Chondrocyte (in vitro differentiated cells): Measurements from ENCODE around the gene PIK3CD. TPM values are rescaled to one million over a fixed set of nuclear protein-coding genes. Genes with fewer than 3 reads are reported as not detected.

Experiments
- DNase-seq: peaks from one replicate; pipeline ENCODE4 v3.0.0; 2021; ENCODE audit warnings: mixed read lengths, low spot score
- H3K27ac Mint-ChIP-seq: one replicate; pipeline ENCODE4 v1.8.0; 2021; ENCODE audit warnings: mild to moderate bottlenecking, moderate library complexity, mixed read lengths; ENCODE audit not compliant: unreplicated experiment
- H3K27me3 Mint-ChIP-seq: 2 replicates; pipeline ENCODE4 v1.8.0; 2021; ENCODE audit warnings: low read depth, mixed read lengths
- H3K36me3 Mint-ChIP-seq: 2 replicates; pipeline ENCODE4 v1.8.0; 2021; ENCODE audit warnings: low read depth, mixed read lengths
- H3K4me1 Mint-ChIP-seq: 2 replicates; pipeline ENCODE4 v1.8.0; 2021; ENCODE audit warnings: low read depth, mild to moderate bottlenecking, mixed read lengths
- H3K4me3 Mint-ChIP-seq: one replicate; pipeline ENCODE4 v1.8.0; 2021; ENCODE audit warnings: mild to moderate bottlenecking, moderate library complexity, mixed read lengths; ENCODE audit not compliant: unreplicated experiment
- H3K9me3 Mint-ChIP-seq: 2 replicates; pipeline ENCODE4 v1.8.0; 2021; ENCODE audit warnings: low read depth, mixed read lengths
- total RNA-seq: library from RNA; stranded (reverse); gene quantifications from 3 replicates; pipeline ENCODE4 v1.2.1, GENCODE V29; 2021
- TF ChIP-seq, protein P1 (sequence below): fragments of 200-600 bp; sonication (generic); IDR thresholded peaks from 2 replicates; pipeline ENCODE4 v1.5.0; 2021; ENCODE audit warnings: antibody characterized with exemption, mild to moderate bottlenecking, moderate library complexity

PIK3CD gene
- total RNA-seq, 1 donor from 2014 or later, result 4.3 TPM

DNA sequence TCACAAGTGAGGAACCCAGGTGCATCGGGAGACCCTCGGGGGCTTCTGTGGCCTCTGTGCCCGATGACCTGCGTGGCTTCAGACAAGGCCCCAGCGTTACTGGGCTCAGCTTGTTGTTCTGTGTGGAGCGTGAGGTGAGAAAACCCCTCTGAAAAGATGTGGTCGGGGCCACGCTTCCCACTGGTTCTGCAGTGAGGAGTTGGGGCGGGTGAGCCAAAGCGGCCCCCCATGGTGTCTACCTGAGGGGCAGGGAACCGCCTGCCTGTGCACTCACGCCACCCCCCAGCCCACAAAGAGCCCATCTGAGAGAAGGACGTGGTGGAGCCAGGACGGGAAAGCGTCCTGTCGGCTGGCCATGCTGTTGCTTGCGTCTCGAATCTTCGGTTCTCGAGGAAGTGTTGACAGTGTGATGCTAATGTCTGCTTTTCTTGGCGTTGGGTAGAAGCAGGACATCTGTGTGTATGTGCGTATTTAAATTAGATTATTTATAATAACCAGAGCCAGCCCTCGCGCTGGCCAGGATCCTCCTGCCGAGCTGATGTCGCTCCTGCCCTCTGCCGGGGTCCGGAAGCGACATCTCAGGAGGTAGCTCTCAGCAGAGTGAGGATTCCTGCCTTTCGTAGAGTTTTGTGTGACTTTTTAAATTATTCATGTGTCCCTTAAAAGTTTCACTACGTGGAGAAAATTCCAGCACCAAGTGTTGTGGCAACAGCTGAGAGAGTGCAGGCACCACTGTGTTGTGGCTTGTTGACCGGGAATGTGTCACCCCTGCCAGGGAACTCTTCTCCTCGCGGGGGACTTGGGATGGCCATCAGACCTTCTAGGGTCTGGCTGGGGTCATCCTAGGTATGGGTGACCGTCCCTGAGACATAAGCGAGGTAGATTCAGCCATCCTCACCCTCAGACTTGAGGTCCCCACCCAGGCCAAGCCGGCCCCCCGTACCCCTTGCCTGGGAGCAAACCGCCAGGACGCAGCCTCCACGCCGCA, 47.5 kb upstream of the PIK3CD start:
- H3K27me3 Mint-ChIP-seq, result no peaks in the 10 kb centered on the region
- no peaks in the 10 kb centered on the region for H3K4me1 Mint-ChIP-seq
- no peaks in the 10 kb centered on the region for H3K9me3 Mint-ChIP-seq
- peaks cover 2% of the 10 kb centered on the region for H3K36me3 Mint-ChIP-seq
- DNase-seq, result no peak
- no peak overlapping the region for H3K27ac Mint-ChIP-seq
- no peak overlapping the region for H3K4me3 Mint-ChIP-seq
- TF ChIP-seq, protein P1, sequence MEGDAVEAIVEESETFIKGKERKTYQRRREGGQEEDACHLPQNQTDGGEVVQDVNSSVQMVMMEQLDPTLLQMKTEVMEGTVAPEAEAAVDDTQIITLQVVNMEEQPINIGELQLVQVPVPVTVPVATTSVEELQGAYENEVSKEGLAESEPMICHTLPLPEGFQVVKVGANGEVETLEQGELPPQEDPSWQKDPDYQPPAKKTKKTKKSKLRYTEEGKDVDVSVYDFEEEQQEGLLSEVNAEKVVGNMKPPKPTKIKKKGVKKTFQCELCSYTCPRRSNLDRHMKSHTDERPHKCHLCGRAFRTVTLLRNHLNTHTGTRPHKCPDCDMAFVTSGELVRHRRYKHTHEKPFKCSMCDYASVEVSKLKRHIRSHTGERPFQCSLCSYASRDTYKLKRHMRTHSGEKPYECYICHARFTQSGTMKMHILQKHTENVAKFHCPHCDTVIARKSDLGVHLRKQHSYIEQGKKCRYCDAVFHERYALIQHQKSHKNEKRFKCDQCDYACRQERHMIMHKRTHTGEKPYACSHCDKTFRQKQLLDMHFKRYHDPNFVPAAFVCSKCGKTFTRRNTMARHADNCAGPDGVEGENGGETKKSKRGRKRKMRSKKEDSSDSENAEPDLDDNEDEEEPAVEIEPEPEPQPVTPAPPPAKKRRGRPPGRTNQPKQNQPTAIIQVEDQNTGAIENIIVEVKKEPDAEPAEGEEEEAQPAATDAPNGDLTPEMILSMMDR, result no peak

DNA sequence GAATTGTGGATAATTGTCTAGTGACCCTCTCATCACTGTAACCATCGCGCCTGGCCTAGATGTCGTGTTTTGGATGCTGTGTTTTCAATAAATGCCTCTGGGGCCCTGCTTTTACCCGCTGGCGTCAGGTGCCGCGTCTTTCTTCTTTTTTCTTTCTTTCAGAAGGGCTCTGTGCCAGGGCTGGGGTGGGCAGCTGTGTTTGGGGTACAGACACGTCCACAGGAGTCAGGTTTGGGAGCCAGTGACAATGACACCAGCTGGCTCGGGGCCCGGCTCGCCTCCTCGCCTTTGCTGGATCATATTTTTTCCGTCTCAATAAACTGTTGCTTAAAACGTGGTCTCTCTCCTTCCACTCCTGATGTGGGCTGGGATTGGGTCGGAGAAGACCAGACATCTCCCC, 46.7 kb upstream of the PIK3CD start:
- DNase-seq, result no peak
- no peak overlapping the region for H3K27ac Mint-ChIP-seq
- TF ChIP-seq, protein P1, result no peak
- H3K4me3 Mint-ChIP-seq, result no peak overlapping the region
- no peaks in the 10 kb centered on the region for H3K4me1 Mint-ChIP-seq
- H3K36me3 Mint-ChIP-seq, result peaks cover 2% of the 10 kb centered on the region
- H3K9me3 Mint-ChIP-seq, result no peaks in the 10 kb centered on the region
- no peaks in the 10 kb centered on the region for H3K27me3 Mint-ChIP-seq

DNA sequence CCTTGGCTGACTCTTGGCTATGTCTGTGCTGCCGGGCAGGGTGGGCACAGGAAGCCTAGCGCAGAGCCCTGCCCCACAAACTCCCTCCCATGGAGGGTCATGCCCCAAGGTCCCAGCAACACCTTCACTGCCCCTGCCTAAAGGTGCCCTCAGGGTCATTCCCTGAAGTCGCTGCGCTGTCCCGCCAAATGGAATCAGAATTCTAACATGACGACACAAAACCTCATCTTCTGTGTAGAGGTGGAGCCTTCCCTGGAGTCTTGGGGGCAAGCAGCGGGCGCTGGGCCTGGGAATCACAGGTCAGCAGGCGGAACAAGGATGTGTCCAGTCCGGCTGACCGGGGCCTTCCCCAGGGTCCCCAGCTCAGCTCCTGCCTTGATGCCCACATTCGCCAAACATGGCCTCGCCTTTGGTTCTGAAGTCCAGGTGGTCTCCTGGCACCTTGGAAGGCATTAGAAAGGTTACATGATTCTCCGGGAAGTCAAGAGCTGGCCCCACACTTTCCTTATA, 45.5 kb upstream of the PIK3CD start:
- peaks cover 4% of the 10 kb centered on the region for H3K36me3 Mint-ChIP-seq
- no peaks in the 10 kb centered on the region for H3K9me3 Mint-ChIP-seq
- H3K4me1 Mint-ChIP-seq, result no peaks in the 10 kb centered on the region
- TF ChIP-seq, protein P1, result no peak
- H3K27ac Mint-ChIP-seq, result no peak overlapping the region
- DNase-seq, result no peak
- H3K27me3 Mint-ChIP-seq, result no peaks in the 10 kb centered on the region
- H3K4me3 Mint-ChIP-seq, result no peak overlapping the region

DNA sequence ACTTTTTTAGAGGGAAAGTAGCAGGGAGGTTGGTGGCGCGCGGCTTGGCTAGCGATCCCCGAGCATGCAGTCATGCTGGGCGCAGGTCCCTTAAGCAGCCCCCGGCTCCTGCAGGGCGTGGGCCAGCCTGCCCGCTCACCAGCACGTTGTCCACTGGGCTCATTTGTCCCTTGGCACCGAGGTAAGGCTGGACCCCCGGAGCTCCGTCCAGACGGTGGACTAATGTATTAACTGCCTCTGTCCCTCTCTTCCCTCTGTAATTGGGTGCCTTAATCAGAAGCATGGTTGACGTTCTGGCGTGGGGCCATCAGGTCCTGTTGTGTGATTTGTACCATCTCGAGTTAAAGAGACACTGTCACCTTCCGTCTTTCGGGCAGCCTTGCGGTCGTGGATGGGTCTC, 45.1 kb upstream of the PIK3CD start:
- Mint-ChIP-seq H3K27ac (no peak overlapping the region), H3K36me3 (peaks cover 5% of the 10 kb centered on the region)
- DNase-seq, result no peak

DNA sequence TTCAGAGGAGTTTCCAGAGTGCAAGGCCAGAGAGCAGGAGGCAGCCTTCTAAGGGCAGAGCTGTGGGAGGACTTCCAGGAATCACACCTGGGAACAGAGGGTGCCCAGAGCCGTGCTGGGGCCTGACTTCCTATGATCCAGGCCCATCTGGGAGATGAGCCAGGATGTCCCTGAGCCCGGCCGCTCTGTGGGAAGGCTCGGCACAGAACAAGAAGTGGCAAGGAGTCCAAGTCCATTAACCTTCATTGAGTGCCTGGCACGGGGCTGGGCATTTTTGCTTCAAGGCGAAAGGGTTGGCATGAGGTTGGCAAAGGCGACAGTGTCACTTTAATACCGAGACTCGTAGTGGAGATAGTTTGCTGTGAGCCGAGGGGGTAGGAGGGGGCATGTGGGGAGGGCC, 44.6 kb upstream of the PIK3CD start:
- H3K4me1 Mint-ChIP-seq, result no peaks in the 10 kb centered on the region
- H3K27me3 Mint-ChIP-seq, result no peaks in the 10 kb centered on the region
- peaks cover 6% of the 10 kb centered on the region for H3K36me3 Mint-ChIP-seq
- H3K9me3 Mint-ChIP-seq, result no peaks in the 10 kb centered on the region
- H3K4me3 Mint-ChIP-seq, result no peak overlapping the region
- TF ChIP-seq, protein P1, result no peak
- no peak overlapping the region for H3K27ac Mint-ChIP-seq
- no peak for DNase-seq

More for the DNA sequence above, 45.1 kb upstream of the PIK3CD start:
- H3K9me3 Mint-ChIP-seq, result no peaks in the 10 kb centered on the region
- TF ChIP-seq, protein P1, result no peak
- H3K4me1 Mint-ChIP-seq, result no peaks in the 10 kb centered on the region
- H3K4me3 Mint-ChIP-seq, result no peak overlapping the region
- H3K27me3 Mint-ChIP-seq, result no peaks in the 10 kb centered on the region
